ENCODE measurements around the gene ATXN7L2. TPM values are rescaled to one million over a fixed set of nuclear protein-coding genes. Genes with fewer than 3 reads are reported as not detected.

Gene ATXN7L2
- total RNA-seq, 1 donor from 2014 or later = 11.3 TPM

- intact Hi-C loops (cut with micrococcal nuclease) = loop anchor here (2.0 kb wide), 2 partner anchors 15 to 125 kb away; no protein-coding TSS in a partner anchor
Measured at GRCh38 chr1:109495738-109496137, 12.0 kb downstream of the ATXN7L2 start.

- intact Hi-C loops (cut with micrococcal nuclease) = no loop called here
Measured at GRCh38 chr1:109497449-109498160, 13.9 kb downstream of the ATXN7L2 start.

- intact Hi-C loops (cut with micrococcal nuclease) = no loop called here
Measured at GRCh38 chr1:109498161-109498801, 14.6 kb downstream of the ATXN7L2 start.

- intact Hi-C loops (cut with micrococcal nuclease) = no loop called here
Measured at GRCh38 chr1:109499081-109499480, 15.4 kb downstream of the ATXN7L2 start.

- intact Hi-C loops (cut with micrococcal nuclease) = loop anchor here (1.0 kb wide), 1 partner anchor 32 kb away; no protein-coding TSS in a partner anchor
Measured at GRCh38 chr1:109499661-109500536, 16.2 kb downstream of the ATXN7L2 start.

- intact Hi-C loops (cut with micrococcal nuclease) = loop anchor here (1.0 kb wide), 1 partner anchor 31 kb away; no protein-coding TSS in a partner anchor
Measured at GRCh38 chr1:109500941-109501381, 17.3 kb downstream of the ATXN7L2 start.

GRCh38 chr1:109501644-109502363 lies 18.1 kb downstream of the ATXN7L2 start:
- intact Hi-C loops (cut with micrococcal nuclease) = loop anchor here (1.0 to 2.0 kb wide), 2 partner anchors 8 to 75 kb away; partner anchors contain the start of genes CYB561D1 and PSMA5

GRCh38 chr1:109502364-109502851 lies 18.7 kb downstream of the ATXN7L2 start:
- intact Hi-C loops (cut with micrococcal nuclease) = loop anchor here (1.0 to 2.0 kb wide), 2 partner anchors 8 to 76 kb away; partner anchors contain the start of genes CYB561D1 and PSMA5

GRCh38 chr1:109503935-109504334 lies 20.2 kb downstream of the ATXN7L2 start:
- intact Hi-C loops (cut with micrococcal nuclease) = loop anchor here (2.0 kb wide), 1 partner anchor 77 kb away; the partner anchor contains the start of gene PSMA5

- intact Hi-C loops (cut with micrococcal nuclease) = no loop called here
Measured at GRCh38 chr1:109504974-109505373, 21.3 kb downstream of the ATXN7L2 start.

GRCh38 chr1:109508001-109508872 lies 24.5 kb downstream of the ATXN7L2 start:
- intact Hi-C loops (cut with micrococcal nuclease) = no loop called here

- intact Hi-C loops (cut with micrococcal nuclease) = loop anchor here (1.0 kb wide), 1 partner anchor 26 kb away; the partner anchor contains the start of gene ATXN7L2
Measured at GRCh38 chr1:109508873-109509175, 25.1 kb downstream of the ATXN7L2 start.

- intact Hi-C loops (cut with micrococcal nuclease) = loop anchor here (1.0 to 2.0 kb wide), 2 partner anchors 15 to 26 kb away; partner anchors contain the start of genes ATXN7L2 and CYB561D1
Measured at GRCh38 chr1:109509176-109510134, 25.8 kb downstream of the ATXN7L2 start, which contains the start of gene AMIGO1. Gene AMIGO1, minus strand, starts transcription at chr1:109509727. Its CDS starts 815 bp downstream, at chr1:109508912.

GRCh38 chr1:109513110-109513710 lies 29.5 kb downstream of the ATXN7L2 start:
- intact Hi-C loops (cut with micrococcal nuclease) = no loop called here

- intact Hi-C loops (cut with micrococcal nuclease) = no loop called here
Measured at GRCh38 chr1:109514846-109515245, 31.1 kb downstream of the ATXN7L2 start.

- intact Hi-C loops (cut with micrococcal nuclease) = no loop called here
Measured at GRCh38 chr1:109516872-109517271, 33.2 kb downstream of the ATXN7L2 start.

GRCh38 chr1:109517337-109517736 lies 33.6 kb downstream of the ATXN7L2 start:
- intact Hi-C loops (cut with micrococcal nuclease) = no loop called here
